Lower lobe of right lung (tissue), 2 donors: ENCODE measurements around the gene MICB. TPM values are rescaled to one million over a fixed set of nuclear protein-coding genes. Genes with fewer than 3 reads are reported as not detected.
"Not testable (repeated sequence)": the region's sequence is repeated elsewhere in the genome, so short reads cannot be mapped to it uniquely, and the experiment has no call there.

Experiments
- ATAC-seq, 2 donors: fragments of 200-7000 bp; cut with Tn5 transposase; one replicate each; pipeline ENCODE4 v1.9.1; 2020 to 2022; ENCODE audit warnings: mild to moderate bottlenecking in 2 of 2, moderate library complexity in 2 of 2
- DNase-seq: peaks from one replicate; pipeline ENCODE4 v3.0.0-alpha.2; 2020
- H3K27ac ChIP-seq: fragments of 200-600 bp; one replicate; pipeline ENCODE4 v1.8.0; 2022
- H3K27me3 ChIP-seq: fragments of 200-600 bp; one replicate; pipeline ENCODE4 v1.8.0; 2022; ENCODE audit warnings: low read depth
- H3K36me3 ChIP-seq: fragments of 200-600 bp; one replicate; pipeline ENCODE4 v1.8.0; 2022; ENCODE audit warnings: mild to moderate bottlenecking
- H3K4me1 ChIP-seq: fragments of 200-600 bp; one replicate; pipeline ENCODE4 v1.8.0; 2022
- H3K4me3 ChIP-seq: fragments of 200-600 bp; one replicate; pipeline ENCODE4 v1.8.0; 2022; ENCODE audit warnings: mild to moderate bottlenecking
- H3K9me3 ChIP-seq: fragments of 200-600 bp; one replicate; pipeline ENCODE4 v1.8.0; 2022
- intact Hi-C: fragments of 100-400 bp; cut with DNase I; formaldehyde crosslinking; loops from one replicate; pipeline ENCODE4 v1.11.0; 2022
- total RNA-seq: library from RNA; stranded (reverse); fragmentation: NEBNext Ultra II Directional; extraction: Animal tissue kit (Norgen Biotek cat#: 25700); gene quantifications from one replicate; pipeline ENCODE4 v1.2.1, GENCODE V29; 2021
- TF ChIP-seq, protein P1 (sequence below): fragments of 200-600 bp; IDR thresholded peaks from one replicate; pipeline ENCODE4 v1.8.0; 2022; ENCODE audit warnings: antibody characterized with exemption, mild to moderate bottlenecking
- donor health status: DM: no; HTN: yes; CAD: no; lungs with severe emphysema.

The MICB gene
- total RNA-seq, 1 donor from 2014 or later, result 13.8 TPM

DNA sequence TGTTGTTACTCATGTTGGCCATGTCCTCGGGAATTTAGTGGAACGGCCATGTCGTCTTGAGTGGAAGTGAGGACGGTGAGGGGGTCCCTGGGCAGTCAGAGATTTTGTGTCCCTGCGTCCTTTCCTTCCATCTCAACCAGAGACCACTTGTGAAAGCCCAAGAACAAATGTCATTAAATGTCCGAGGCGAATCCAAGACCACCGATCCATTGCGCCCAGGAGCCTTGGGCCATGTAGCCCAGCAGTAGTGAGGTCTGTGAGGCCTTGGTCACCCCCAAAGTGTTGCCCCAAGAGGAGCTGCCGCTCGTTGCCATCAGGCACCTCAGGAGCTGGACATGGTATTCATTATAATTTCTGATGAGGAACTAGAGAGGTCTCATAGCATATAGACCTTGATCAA is 17.4 kb upstream of the MICB start:
- no peak for ATAC-seq
- TF ChIP-seq, protein P1, sequence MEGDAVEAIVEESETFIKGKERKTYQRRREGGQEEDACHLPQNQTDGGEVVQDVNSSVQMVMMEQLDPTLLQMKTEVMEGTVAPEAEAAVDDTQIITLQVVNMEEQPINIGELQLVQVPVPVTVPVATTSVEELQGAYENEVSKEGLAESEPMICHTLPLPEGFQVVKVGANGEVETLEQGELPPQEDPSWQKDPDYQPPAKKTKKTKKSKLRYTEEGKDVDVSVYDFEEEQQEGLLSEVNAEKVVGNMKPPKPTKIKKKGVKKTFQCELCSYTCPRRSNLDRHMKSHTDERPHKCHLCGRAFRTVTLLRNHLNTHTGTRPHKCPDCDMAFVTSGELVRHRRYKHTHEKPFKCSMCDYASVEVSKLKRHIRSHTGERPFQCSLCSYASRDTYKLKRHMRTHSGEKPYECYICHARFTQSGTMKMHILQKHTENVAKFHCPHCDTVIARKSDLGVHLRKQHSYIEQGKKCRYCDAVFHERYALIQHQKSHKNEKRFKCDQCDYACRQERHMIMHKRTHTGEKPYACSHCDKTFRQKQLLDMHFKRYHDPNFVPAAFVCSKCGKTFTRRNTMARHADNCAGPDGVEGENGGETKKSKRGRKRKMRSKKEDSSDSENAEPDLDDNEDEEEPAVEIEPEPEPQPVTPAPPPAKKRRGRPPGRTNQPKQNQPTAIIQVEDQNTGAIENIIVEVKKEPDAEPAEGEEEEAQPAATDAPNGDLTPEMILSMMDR, result no peak
- intact Hi-C loops, result no loop called here

DNA sequence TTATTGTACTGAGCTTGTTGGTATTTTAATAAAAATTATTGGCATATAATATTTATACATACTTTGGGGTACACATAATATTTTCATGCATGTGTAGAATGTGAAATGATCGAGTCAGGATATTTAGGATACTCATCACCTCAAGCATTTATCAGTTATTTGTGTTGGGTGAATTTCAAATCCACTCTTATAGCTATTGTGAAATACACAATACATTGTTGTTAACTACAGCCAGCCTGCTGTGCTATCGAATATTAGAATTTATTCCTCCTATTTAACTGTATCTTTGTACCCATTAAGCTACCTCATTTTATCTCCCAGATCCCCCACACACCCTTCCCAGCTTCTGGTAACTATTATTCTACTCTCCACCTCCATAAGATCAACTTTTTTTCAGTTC is 14.6 kb upstream of the MICB start:
- Histone ChIP-seq H3K27ac (no peak overlapping the region), H3K36me3 (no peaks in the 10 kb centered on the region), H3K9me3 (no peaks in the 10 kb centered on the region), H3K4me3 (no peak overlapping the region), H3K27me3 (no peaks in the 10 kb centered on the region), H3K4me1 (no peaks in the 10 kb centered on the region)
- DNase-seq, result no peak
- TF ChIP-seq, protein P1, result no peak
- ATAC-seq, result no peak
- intact Hi-C loops, result no loop called here

More for the DNA sequence above, 17.4 kb upstream of the MICB start:
- H3K4me3 ChIP-seq, result no peak overlapping the region
- H3K9me3 ChIP-seq, result no peaks in the 10 kb centered on the region
- no peaks in the 10 kb centered on the region for H3K4me1 ChIP-seq
- no peaks in the 10 kb centered on the region for H3K27me3 ChIP-seq
- no peaks in the 10 kb centered on the region for H3K36me3 ChIP-seq
- DNase-seq, result no peak
- no peak overlapping the region for H3K27ac ChIP-seq

DNA sequence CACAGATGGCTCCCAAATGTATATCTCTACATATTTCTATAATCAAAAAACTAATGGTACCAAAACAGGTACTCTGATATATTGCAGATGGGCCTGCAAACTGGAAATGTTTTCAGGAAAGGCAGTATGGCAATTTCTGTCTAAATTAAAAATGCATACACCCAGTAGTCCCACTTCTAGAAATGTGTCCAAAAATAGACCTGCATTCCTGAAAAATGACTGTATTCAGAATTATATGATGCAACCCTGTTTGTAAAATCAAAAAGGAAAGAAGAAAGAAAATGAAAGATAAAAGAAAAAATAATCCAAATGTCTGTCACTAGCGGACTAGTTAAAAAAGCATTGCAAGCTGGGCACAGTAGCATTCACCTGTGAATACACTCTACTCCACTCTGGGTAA is 12.9 kb upstream of the MICB start:
- Histone ChIP-seq H3K4me1 (no peaks in the 10 kb centered on the region), H3K36me3 (no peaks in the 10 kb centered on the region), H3K9me3 (no peaks in the 10 kb centered on the region), H3K27me3 (no peaks in the 10 kb centered on the region), H3K27ac (no peak overlapping the region), H3K4me3 (no peak overlapping the region)
- no peak for DNase-seq
- intact Hi-C loops, result no loop called here
- ATAC-seq, result no peak
- TF ChIP-seq, protein P1, result no peak

GRCh38 chr6:31486065-31486837 is 11.7 kb upstream of the MICB start:
- ATAC-seq, result peak in 1 of 2 donors; percentile 73
- DNase-seq, intact Hi-C loops, H3K4me3 ChIP-seq, H3K27ac ChIP-seq, H3K27me3 ChIP-seq, H3K36me3 ChIP-seq, H3K9me3 ChIP-seq, H3K4me1 ChIP-seq: not testable (repeated sequence)

DNA sequence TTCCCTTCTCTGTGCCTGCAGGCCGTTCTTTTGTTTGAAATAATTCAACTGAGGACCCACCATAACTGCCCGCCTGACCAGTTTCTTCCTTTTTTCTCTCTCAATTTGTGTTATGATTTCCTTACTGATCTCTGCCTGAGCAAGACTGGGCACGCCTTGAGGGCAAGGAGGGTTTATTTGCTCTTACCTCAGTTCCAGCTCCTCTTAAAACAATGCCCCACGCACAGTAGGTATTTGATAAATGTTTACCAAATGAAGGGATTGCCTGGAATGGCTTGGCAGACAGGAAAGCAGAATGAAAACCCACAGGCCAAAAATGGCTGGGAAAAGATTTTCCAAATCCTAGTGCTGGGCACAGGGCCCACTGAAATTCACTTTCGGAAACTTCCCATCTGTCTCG is 10.3 kb upstream of the MICB start:
- H3K4me1 ChIP-seq, H3K9me3 ChIP-seq, H3K36me3 ChIP-seq, ATAC-seq, H3K27ac ChIP-seq, H3K4me3 ChIP-seq, intact Hi-C loops, H3K27me3 ChIP-seq, DNase-seq: not testable (repeated sequence)

GRCh38 chr6:31489086-31489485 is 8.9 kb upstream of the MICB start:
- no peaks in the 10 kb centered on the region for H3K36me3 ChIP-seq
- H3K27ac ChIP-seq, result no peak overlapping the region
- intact Hi-C loops, result no loop called here
- peaks cover 13% of the 10 kb centered on the region for H3K4me1 ChIP-seq
- DNase-seq (no peak), ATAC-seq (no peak)
- no peaks in the 10 kb centered on the region for H3K9me3 ChIP-seq
- no peak overlapping the region for H3K4me3 ChIP-seq
- TF ChIP-seq, protein P1, result no peak
- no peaks in the 10 kb centered on the region for H3K27me3 ChIP-seq
